HEK293 (cell line): Measurements from ENCODE around the gene ABHD13.

Experiments used
- BCL11B ChIP-seq: fragments of 450-650 bp; formaldehyde crosslinking; IDR thresholded peaks from 2 replicates; pipeline ENCODE4 v1.5.1; 2016; ENCODE audit warnings: low read depth, missing biosample characterization, missing genetic modification characterization
- HOXD13 ChIP-seq: sonication (generic); formaldehyde crosslinking; IDR thresholded peaks from 2 replicates; pipeline ENCODE4 v1.8.0; 2022; ENCODE audit warnings: missing genetic modification reagents, borderline replicate concordance
- IKZF3 ChIP-seq: fragments of 450-650 bp; IDR thresholded peaks from 2 replicates; pipeline ENCODE4 v1.5.0; 2018; ENCODE audit warnings: missing biosample characterization, mild to moderate bottlenecking, missing genetic modification characterization, moderate library complexity
- SP2 ChIP-seq: fragments of 450-650 bp; formaldehyde crosslinking; IDR thresholded peaks from 2 replicates; pipeline ENCODE4 v1.5.1; 2016; ENCODE audit warnings: missing biosample characterization, missing genetic modification characterization
- SP7 ChIP-seq: fragments of 450-650 bp; formaldehyde crosslinking; IDR thresholded peaks from 2 replicates; pipeline ENCODE4 v1.5.1; 2016; ENCODE audit warnings: missing biosample characterization, missing genetic modification characterization
- ZBTB17 ChIP-seq: fragments of 450-650 bp; formaldehyde crosslinking; IDR thresholded peaks from 2 replicates; pipeline ENCODE4 v1.5.1; 2016; ENCODE audit warnings: missing biosample characterization, missing genetic modification characterization
- ZFP37 ChIP-seq: fragments of 450-650 bp; formaldehyde crosslinking; IDR thresholded peaks from 2 replicates; pipeline ENCODE4 v1.5.1; 2016; ENCODE audit warnings: missing biosample characterization, missing genetic modification characterization
- ZNF10 ChIP-seq: fragments of 450-650 bp; formaldehyde crosslinking; IDR thresholded peaks from 2 replicates; pipeline ENCODE4 v1.5.1; 2017; ENCODE audit warnings: missing biosample characterization, missing genetic modification characterization
- ZNF157 ChIP-seq: fragments of 450-650 bp; formaldehyde crosslinking; IDR thresholded peaks from 2 replicates; pipeline ENCODE4 v1.5.1; 2016; ENCODE audit warnings: missing biosample characterization, missing genetic modification characterization
- ZNF16 ChIP-seq: fragments of 450-650 bp; formaldehyde crosslinking; IDR thresholded peaks from 2 replicates; pipeline ENCODE4 v1.5.1; 2016; ENCODE audit warnings: low read depth, missing biosample characterization, missing genetic modification characterization
- ZNF24 ChIP-seq: fragments of 450-650 bp; formaldehyde crosslinking; IDR thresholded peaks from 2 replicates; pipeline ENCODE4 v1.5.1; 2016; ENCODE audit warnings: missing biosample characterization, missing genetic modification characterization
- ZNF248 ChIP-seq: fragments of 450-650 bp; formaldehyde crosslinking; IDR thresholded peaks from 2 replicates; pipeline ENCODE4 v1.5.1; 2017; ENCODE audit warnings: missing biosample characterization, missing genetic modification characterization
- ZNF391 ChIP-seq: fragments of 450-650 bp; formaldehyde crosslinking; IDR thresholded peaks from 2 replicates; pipeline ENCODE4 v1.5.1; 2016; ENCODE audit warnings: low read depth, missing biosample characterization, missing genetic modification characterization, borderline replicate concordance
- ZNF473 ChIP-seq: fragments of 450-650 bp; formaldehyde crosslinking; IDR thresholded peaks from 2 replicates; pipeline ENCODE4 v1.5.1; 2017; ENCODE audit warnings: missing biosample characterization, missing genetic modification characterization
- ZNF501 ChIP-seq: fragments of 450-650 bp; formaldehyde crosslinking; IDR thresholded peaks from 2 replicates; pipeline ENCODE4 v1.5.1; 2016; ENCODE audit warnings: missing biosample characterization, missing genetic modification characterization
- ZNF510 ChIP-seq: fragments of 450-650 bp; formaldehyde crosslinking; IDR thresholded peaks from 2 replicates; pipeline ENCODE4 v1.5.1; 2018; ENCODE audit warnings: mild to moderate bottlenecking, missing genetic modification characterization, missing biosample characterization; ENCODE audit not compliant: insufficient replicate concordance
- ZNF529 ChIP-seq: fragments of 450-650 bp; formaldehyde crosslinking; IDR thresholded peaks from 2 replicates; pipeline ENCODE4 v1.5.1; 2017; ENCODE audit warnings: missing genetic modification characterization, missing biosample characterization; ENCODE audit not compliant: insufficient replicate concordance
- ZNF530 ChIP-seq: fragments of 450-650 bp; formaldehyde crosslinking; IDR thresholded peaks from 2 replicates; pipeline ENCODE4 v1.5.1; 2016; ENCODE audit warnings: low read depth, missing biosample characterization, missing genetic modification characterization
- ZNF549 ChIP-seq: fragments of 450-650 bp; IDR thresholded peaks from 2 replicates; pipeline ENCODE4 v1.5.1; 2018; ENCODE audit warnings: missing biosample characterization, missing genetic modification characterization, mild to moderate bottlenecking, inconsistent platforms, moderate library complexity
- ZNF571 ChIP-seq: fragments of 450-650 bp; formaldehyde crosslinking; IDR thresholded peaks from 2 replicates; pipeline ENCODE4 v1.5.0; 2017; ENCODE audit warnings: missing biosample characterization, missing genetic modification characterization
- ZNF600 ChIP-seq: fragments of 450-650 bp; formaldehyde crosslinking; IDR thresholded peaks from 2 replicates; pipeline ENCODE4 v1.5.1; 2016; ENCODE audit warnings: missing biosample characterization, missing genetic modification characterization
- ZNF626 ChIP-seq: fragments of 450-650 bp; sonication (Bioruptor Pico); formaldehyde crosslinking; IDR thresholded peaks from 2 replicates; pipeline ENCODE4 v1.5.1; 2018; ENCODE audit warnings: missing biosample characterization, missing genetic modification characterization, inconsistent platforms
- ZNF660 ChIP-seq: fragments of 450-650 bp; IDR thresholded peaks from 2 replicates; pipeline ENCODE4 v1.5.1; 2018; ENCODE audit warnings: missing biosample characterization, mild to moderate bottlenecking, missing genetic modification characterization
- ZNF776 ChIP-seq: fragments of 450-650 bp; formaldehyde crosslinking; IDR thresholded peaks from 2 replicates; pipeline ENCODE4 v1.5.0; 2017; ENCODE audit warnings: missing biosample characterization, missing genetic modification characterization, borderline replicate concordance
- TF ChIP-seq, protein P1 (sequence below): fragments of 450-650 bp; formaldehyde crosslinking; conservative IDR thresholded peaks from 2 replicates; pipeline ENCODE4 v1.5.1; 2016; ENCODE audit warnings: low read depth, missing biosample characterization, missing genetic modification characterization
- TF ChIP-seq, protein P2 (sequence below): fragments of 450-650 bp; formaldehyde crosslinking; IDR thresholded peaks from 2 replicates; pipeline ENCODE4 v1.5.1; 2016; ENCODE audit warnings: missing biosample characterization, missing genetic modification characterization
- TF ChIP-seq, protein P3 (sequence below): fragments of 450-650 bp; formaldehyde crosslinking; IDR thresholded peaks from 2 replicates; pipeline ENCODE4 v1.5.1; 2016; ENCODE audit warnings: missing biosample characterization, missing genetic modification characterization
- TF ChIP-seq, protein P4 (sequence below): fragments of 450-650 bp; formaldehyde crosslinking; IDR thresholded peaks from 2 replicates; pipeline ENCODE4 v1.5.1; 2017; ENCODE audit warnings: missing biosample characterization, missing genetic modification characterization
- TF ChIP-seq, protein P5 (sequence below): fragments of 450-650 bp; formaldehyde crosslinking; optimal IDR thresholded peaks from 2 replicates; pipeline ENCODE3; 2016; ENCODE audit warnings: missing biosample characterization, mild to moderate bottlenecking, missing genetic modification characterization

Gene ABHD13

DNA sequence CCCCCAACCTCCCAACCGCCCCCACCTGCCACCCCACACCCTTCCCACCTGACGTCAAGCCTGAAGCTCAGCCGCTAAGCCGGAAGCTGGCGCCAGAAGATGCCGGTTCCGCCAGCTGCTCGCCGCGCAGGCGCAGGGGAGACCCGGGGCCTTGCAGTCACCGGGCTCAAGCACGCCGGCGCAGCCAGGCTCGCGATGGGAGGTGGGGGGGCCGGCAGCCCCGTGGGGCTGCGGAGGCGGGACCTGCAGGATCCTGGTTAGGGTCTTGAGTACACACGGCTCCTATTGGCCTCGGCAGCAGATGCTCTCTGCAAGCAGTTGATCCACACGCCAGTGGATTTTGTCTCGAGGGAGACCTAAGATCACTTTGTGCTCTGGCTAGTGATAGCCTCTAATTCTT is 2.8 kb upstream of the ABHD13 start, which contains the start of gene LIG4 (continued):
- TF ChIP-seq ZNF529 (no peak), ZNF626 (no peak), ZNF24 (tag by site-specific recombination) (no peak), ZNF10 (no peak), ZNF549 (tag by site-specific recombination) (no peak), ZNF660 (tag by site-specific recombination) (0 out of 2 replicates have a peak, but pooled peaks have one; percentile 15), ZNF571 (tag by site-specific recombination) (no peak), ZNF530 (tag by site-specific recombination) (no peak), ZNF16 (no peak), ZNF248 (tag by site-specific recombination) (no peak), HOXD13 (CRISPR knock-in tag) (no peak), ZNF510 (tag by site-specific recombination) (no peak), SP2 (peak; percentile 58), ZNF776 (tag by site-specific recombination) (no peak), BCL11B (no peak), ZBTB17 (tag by site-specific recombination) (no peak), ZNF473 (no peak), SP7 (0 out of 2 replicates have a peak, but pooled peaks have one; percentile 18), ZNF600 (tag by site-specific recombination) (no peak), ZNF501 (tag by site-specific recombination) (0 out of 2 replicates have a peak, but pooled peaks have one; percentile 52), ZNF157 (no peak), ZNF391 (tag by site-specific recombination) (no peak), ZFP37 (no peak), IKZF3 (tag by site-specific recombination) (no peak)
- TF ChIP-seq, protein P1, sequence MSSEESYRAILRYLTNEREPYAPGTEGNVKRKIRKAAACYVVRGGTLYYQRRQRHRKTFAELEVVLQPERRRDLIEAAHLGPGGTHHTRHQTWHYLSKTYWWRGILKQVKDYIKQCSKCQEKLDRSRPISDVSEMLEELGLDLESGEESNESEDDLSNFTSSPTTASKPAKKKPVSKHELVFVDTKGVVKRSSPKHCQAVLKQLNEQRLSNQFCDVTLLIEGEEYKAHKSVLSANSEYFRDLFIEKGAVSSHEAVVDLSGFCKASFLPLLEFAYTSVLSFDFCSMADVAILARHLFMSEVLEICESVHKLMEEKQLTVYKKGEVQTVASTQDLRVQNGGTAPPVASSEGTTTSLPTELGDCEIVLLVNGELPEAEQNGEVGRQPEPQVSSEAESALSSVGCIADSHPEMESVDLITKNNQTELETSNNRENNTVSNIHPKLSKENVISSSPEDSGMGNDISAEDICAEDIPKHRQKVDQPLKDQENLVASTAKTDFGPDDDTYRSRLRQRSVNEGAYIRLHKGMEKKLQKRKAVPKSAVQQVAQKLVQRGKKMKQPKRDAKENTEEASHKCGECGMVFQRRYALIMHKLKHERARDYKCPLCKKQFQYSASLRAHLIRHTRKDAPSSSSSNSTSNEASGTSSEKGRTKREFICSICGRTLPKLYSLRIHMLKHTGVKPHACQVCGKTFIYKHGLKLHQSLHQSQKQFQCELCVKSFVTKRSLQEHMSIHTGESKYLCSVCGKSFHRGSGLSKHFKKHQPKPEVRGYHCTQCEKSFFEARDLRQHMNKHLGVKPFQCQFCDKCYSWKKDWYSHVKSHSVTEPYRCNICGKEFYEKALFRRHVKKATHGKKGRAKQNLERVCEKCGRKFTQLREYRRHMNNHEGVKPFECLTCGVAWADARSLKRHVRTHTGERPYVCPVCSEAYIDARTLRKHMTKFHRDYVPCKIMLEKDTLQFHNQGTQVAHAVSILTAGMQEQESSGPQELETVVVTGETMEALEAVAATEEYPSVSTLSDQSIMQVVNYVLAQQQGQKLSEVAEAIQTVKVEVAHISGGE (tag by site-specific recombination) = 0 out of 2 replicates have a peak, but pooled peaks have one; percentile 14
- TF ChIP-seq, protein P2, sequence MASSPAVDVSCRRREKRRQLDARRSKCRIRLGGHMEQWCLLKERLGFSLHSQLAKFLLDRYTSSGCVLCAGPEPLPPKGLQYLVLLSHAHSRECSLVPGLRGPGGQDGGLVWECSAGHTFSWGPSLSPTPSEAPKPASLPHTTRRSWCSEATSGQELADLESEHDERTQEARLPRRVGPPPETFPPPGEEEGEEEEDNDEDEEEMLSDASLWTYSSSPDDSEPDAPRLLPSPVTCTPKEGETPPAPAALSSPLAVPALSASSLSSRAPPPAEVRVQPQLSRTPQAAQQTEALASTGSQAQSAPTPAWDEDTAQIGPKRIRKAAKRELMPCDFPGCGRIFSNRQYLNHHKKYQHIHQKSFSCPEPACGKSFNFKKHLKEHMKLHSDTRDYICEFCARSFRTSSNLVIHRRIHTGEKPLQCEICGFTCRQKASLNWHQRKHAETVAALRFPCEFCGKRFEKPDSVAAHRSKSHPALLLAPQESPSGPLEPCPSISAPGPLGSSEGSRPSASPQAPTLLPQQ = no peak
- TF ChIP-seq, protein P3, sequence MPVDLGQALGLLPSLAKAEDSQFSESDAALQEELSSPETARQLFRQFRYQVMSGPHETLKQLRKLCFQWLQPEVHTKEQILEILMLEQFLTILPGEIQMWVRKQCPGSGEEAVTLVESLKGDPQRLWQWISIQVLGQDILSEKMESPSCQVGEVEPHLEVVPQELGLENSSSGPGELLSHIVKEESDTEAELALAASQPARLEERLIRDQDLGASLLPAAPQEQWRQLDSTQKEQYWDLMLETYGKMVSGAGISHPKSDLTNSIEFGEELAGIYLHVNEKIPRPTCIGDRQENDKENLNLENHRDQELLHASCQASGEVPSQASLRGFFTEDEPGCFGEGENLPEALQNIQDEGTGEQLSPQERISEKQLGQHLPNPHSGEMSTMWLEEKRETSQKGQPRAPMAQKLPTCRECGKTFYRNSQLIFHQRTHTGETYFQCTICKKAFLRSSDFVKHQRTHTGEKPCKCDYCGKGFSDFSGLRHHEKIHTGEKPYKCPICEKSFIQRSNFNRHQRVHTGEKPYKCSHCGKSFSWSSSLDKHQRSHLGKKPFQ (tag by site-specific recombination) = no peak
- TF ChIP-seq, protein P4, sequence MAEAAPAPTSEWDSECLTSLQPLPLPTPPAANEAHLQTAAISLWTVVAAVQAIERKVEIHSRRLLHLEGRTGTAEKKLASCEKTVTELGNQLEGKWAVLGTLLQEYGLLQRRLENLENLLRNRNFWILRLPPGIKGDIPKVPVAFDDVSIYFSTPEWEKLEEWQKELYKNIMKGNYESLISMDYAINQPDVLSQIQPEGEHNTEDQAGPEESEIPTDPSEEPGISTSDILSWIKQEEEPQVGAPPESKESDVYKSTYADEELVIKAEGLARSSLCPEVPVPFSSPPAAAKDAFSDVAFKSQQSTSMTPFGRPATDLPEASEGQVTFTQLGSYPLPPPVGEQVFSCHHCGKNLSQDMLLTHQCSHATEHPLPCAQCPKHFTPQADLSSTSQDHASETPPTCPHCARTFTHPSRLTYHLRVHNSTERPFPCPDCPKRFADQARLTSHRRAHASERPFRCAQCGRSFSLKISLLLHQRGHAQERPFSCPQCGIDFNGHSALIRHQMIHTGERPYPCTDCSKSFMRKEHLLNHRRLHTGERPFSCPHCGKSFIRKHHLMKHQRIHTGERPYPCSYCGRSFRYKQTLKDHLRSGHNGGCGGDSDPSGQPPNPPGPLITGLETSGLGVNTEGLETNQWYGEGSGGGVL (tag by site-specific recombination) = no peak
- TF ChIP-seq, protein P5, sequence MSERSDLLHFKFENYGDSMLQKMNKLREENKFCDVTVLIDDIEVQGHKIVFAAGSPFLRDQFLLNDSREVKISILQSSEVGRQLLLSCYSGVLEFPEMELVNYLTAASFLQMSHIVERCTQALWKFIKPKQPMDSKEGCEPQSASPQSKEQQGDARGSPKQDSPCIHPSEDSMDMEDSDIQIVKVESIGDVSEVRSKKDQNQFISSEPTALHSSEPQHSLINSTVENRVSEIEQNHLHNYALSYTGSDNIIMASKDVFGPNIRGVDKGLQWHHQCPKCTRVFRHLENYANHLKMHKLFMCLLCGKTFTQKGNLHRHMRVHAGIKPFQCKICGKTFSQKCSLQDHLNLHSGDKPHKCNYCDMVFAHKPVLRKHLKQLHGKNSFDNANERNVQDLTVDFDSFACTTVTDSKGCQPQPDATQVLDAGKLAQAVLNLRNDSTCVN = peak; percentile 44
